GM12891 (cell line): Measurements from ENCODE around the gene POLR3A.

ENCODE experiments used
- POLR2A ChIP-seq: IDR thresholded peaks from 2 replicates; pipeline ENCODE4 v1.6.1; 2011; ENCODE audit warnings: low read depth, low read length, control low read depth
- POLR2AphosphoS5 ChIP-seq: IDR thresholded peaks from 2 replicates; pipeline ENCODE4 v1.6.1; 2011; ENCODE audit warnings: low read depth, low read length, control low read depth
- POU2F2 ChIP-seq: IDR thresholded peaks from 2 replicates; pipeline ENCODE4 v1.6.1; 2011; ENCODE audit warnings: low read depth, mild to moderate bottlenecking, control low read depth, low read length, moderate library complexity
- SPI1 ChIP-seq: IDR thresholded peaks from 2 replicates; pipeline ENCODE4 v1.6.1; 2011; ENCODE audit warnings: low read depth, low read length, control low read depth
- TAF1 ChIP-seq: IDR thresholded peaks from 2 replicates; pipeline ENCODE4 v1.6.1; 2011; ENCODE audit warnings: low read depth, low read length, control low read depth

- TF ChIP-seq TAF1 (no peak), POLR2A (no peak), SPI1 (no peak), POLR2AphosphoS5 (no peak), POU2F2 (no peak)
Measured at GRCh38 chr10:78046711-78047269, 17.5 kb upstream of the POLR3A start.
